SK-N-SH treated with all-trans-retinoic acid at 6 μM for 48 hours (cell line): ENCODE measurements around the gene PHLDA2.

ENCODE experiments used
- CSDC2 ChIP-seq: fragments of 250-450 bp; sonication (Bioruptor Pico); IDR thresholded peaks from 2 replicates; pipeline ENCODE4 v1.5.0; 2020; ENCODE audit warnings: mild to moderate bottlenecking, moderate library complexity
- CSRNP3 ChIP-seq: fragments of 250-450 bp; sonication (Bioruptor Pico); IDR thresholded peaks from 2 replicates; pipeline ENCODE4 v1.5.1; 2021; ENCODE audit warnings: mild to moderate bottlenecking, moderate library complexity
- GLIS3 ChIP-seq: fragments of 250-450 bp; sonication (Bioruptor Pico); IDR thresholded peaks from 2 replicates; pipeline ENCODE4 v1.5.0; 2020; ENCODE audit warnings: mild to moderate bottlenecking, moderate library complexity
- PATZ1 ChIP-seq: fragments of 250-450 bp; sonication (Bioruptor Pico); IDR thresholded peaks from 2 replicates; pipeline ENCODE4 v1.8.0; 2020; ENCODE audit warnings: mild to moderate bottlenecking, moderate library complexity, borderline replicate concordance
- TCF4 ChIP-seq: fragments of 250-450 bp; sonication (Bioruptor Pico); IDR thresholded peaks from 2 replicates; pipeline ENCODE4 v1.8.0; 2021; ENCODE audit warnings: mild to moderate bottlenecking, moderate library complexity, borderline replicate concordance
- TOX ChIP-seq: fragments of 250-450 bp; sonication (Bioruptor Pico); IDR thresholded peaks from 2 replicates; pipeline ENCODE4 v1.8.0; 2021; ENCODE audit warnings: mild to moderate bottlenecking, moderate library complexity, borderline replicate concordance
- TSHZ2 ChIP-seq: fragments of 250-450 bp; sonication (Bioruptor Pico); IDR thresholded peaks from 2 replicates; pipeline ENCODE4 v1.5.0; 2020; ENCODE audit warnings: mild to moderate bottlenecking, moderate library complexity
- ZFP3 ChIP-seq: fragments of 250-450 bp; sonication (Bioruptor Pico); IDR thresholded peaks from 2 replicates; pipeline ENCODE4 v1.5.0; 2020; ENCODE audit warnings: mild to moderate bottlenecking, moderate library complexity
- ZFP30 ChIP-seq: fragments of 450-650 bp; formaldehyde crosslinking; IDR thresholded peaks from 2 replicates; pipeline ENCODE4 v1.5.0; 2022; ENCODE audit warnings: mild to moderate bottlenecking, moderate library complexity
- ZNF8 ChIP-seq: fragments of 450-650 bp; formaldehyde crosslinking; IDR thresholded peaks from 2 replicates; pipeline ENCODE4 v1.5.0; 2020; ENCODE audit warnings: mild to moderate bottlenecking, moderate library complexity

GRCh38 chr11:2951231-2952110 is 22.3 kb upstream of the PHLDA2 start:
- no peak for TF ChIP-seq TCF4 (CRISPR knock-in tag)
- no peak for TF ChIP-seq PATZ1 (CRISPR knock-in tag)
- 0 out of 2 replicates have a peak, but pooled peaks have one; percentile 21 for TF ChIP-seq ZFP3 (CRISPR knock-in tag)
- no peak for TF ChIP-seq ZNF8 (CRISPR knock-in tag)
- TF ChIP-seq TSHZ2 (CRISPR knock-in tag): no peak
- no peak for TF ChIP-seq CSRNP3
- no peak for TF ChIP-seq CSDC2 (CRISPR knock-in tag)
- TF ChIP-seq ZFP30 (CRISPR knock-in tag): no peak
- no peak for TF ChIP-seq GLIS3 (CRISPR knock-in tag)
- TF ChIP-seq TOX: no peak
